Measurements from ENCODE around the gene KIF26A.
"Not testable (repeated sequence)": the region's sequence is repeated elsewhere in the genome, so short reads cannot be mapped to it uniquely, and the experiment has no call there.

DNA sequence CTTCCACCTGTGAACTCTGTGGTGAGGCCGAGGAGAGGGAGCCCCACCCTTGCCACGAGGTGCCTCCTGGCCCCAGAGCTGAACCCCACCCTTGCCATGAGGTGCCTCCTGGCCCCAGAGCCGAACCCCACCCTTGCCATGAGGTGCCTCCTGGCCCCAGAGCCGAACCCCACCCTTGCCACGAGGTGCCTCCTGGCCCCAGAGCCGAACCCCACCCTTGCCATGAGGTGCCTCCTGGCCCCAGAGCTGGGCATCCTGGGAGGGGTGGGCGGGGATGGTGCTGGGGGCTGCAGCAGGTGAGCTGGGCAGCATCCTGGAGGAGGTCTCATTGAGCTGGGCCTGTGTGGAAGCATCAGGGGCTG lies 15.0 kb downstream of the KIF26A start:
- not testable (repeated sequence) for TF ChIP-seq POLR2A, POLR2AphosphoS5 (IDR thresholded peaks at IDR 0.05)
